ENCODE results near the gene ELL2. TPM values are rescaled to one million over a fixed set of nuclear protein-coding genes. Genes with fewer than 3 reads are reported as not detected.
A peak's percentile ranks its signal among the peaks of the same experiment; 100 is the strongest.
"Not testable (repeated sequence)": the region's sequence is repeated elsewhere in the genome, so short reads cannot be mapped to it uniquely, and the experiment has no call there.

The ELL2 gene
- polyA plus RNA-seq, 6 donors from 2014 or later, result 6.3 to 10.1 (median 8.3) TPM

- ATAC-seq (ENCODE audit: low read depth in 2 of 2), result no peak
- DNase-seq, result no peak
- Mint-ChIP-seq H3K9me3 (no peaks in the 10 kb centered on the region), H3K27me3 (peaks cover 17 to 39% (median 23%) of the 10 kb centered on the region in 3 donors), H3K27ac (peak overlapping the region in 1 of 6 donors; percentile 60), H3K4me1 (peaks cover 15 to 28% (median 20%) of the 10 kb centered on the region in 3 donors), H3K4me3 (no peak overlapping the region), H3K36me3 (no peaks in the 10 kb centered on the region)
Measured at GRCh38 chr5:95858023-95858461, 103.6 kb downstream of the ELL2 start.

- DNase-seq, result no peak
- peaks cover 14 to 26% (median 14%) of the 10 kb centered on the region in 3 donors for H3K4me1 Mint-ChIP-seq
- H3K36me3 Mint-ChIP-seq, result no peaks in the 10 kb centered on the region
- H3K27me3 Mint-ChIP-seq, result peaks cover 12 to 32% (median 16%) of the 10 kb centered on the region in 3 donors
- ATAC-seq (ENCODE audit: low read depth in 2 of 2), result no peak
- no peak overlapping the region for H3K4me3 Mint-ChIP-seq
- H3K27ac Mint-ChIP-seq, result peak overlapping the region in 5 of 6 donors; percentile 18 to 86 (median 73)
- no peaks in the 10 kb centered on the region for H3K9me3 Mint-ChIP-seq
Measured at GRCh38 chr5:95857185-95857945, 104.3 kb downstream of the ELL2 start.

- no peak for ATAC-seq (ENCODE audit: low read depth in 2 of 2)
- Mint-ChIP-seq H3K9me3 (no peaks in the 10 kb centered on the region), H3K4me1 (peaks cover 8 to 23% (median 9%) of the 10 kb centered on the region in 3 donors), H3K27me3 (peaks cover 7 to 25% (median 10%) of the 10 kb centered on the region in 3 donors), H3K27ac (no peak overlapping the region), H3K36me3 (no peaks in the 10 kb centered on the region), H3K4me3 (no peak overlapping the region)
- no peak for DNase-seq
Measured at GRCh38 chr5:95856501-95856981, 105.1 kb downstream of the ELL2 start.

- Mint-ChIP-seq H3K36me3 (no peaks in the 10 kb centered on the region), H3K27me3 (no peaks in the 10 kb centered on the region), H3K4me3 (no peak overlapping the region), H3K27ac (no peak overlapping the region), H3K9me3 (no peaks in the 10 kb centered on the region), H3K4me1 (peaks cover 0 to 4% (median 0%) of the 10 kb centered on the region in 3 donors)
- no peak for DNase-seq
- ATAC-seq (ENCODE audit: low read depth in 2 of 2), result no peak
Measured at GRCh38 chr5:95853490-95853889, 108.2 kb downstream of the ELL2 start.

- H3K4me3 Mint-ChIP-seq, result no peak overlapping the region
- H3K9me3 Mint-ChIP-seq, result no peaks in the 10 kb centered on the region
- DNase-seq, result no peak
- ATAC-seq (ENCODE audit: low read depth in 2 of 2), result no peak
- no peaks in the 10 kb centered on the region for H3K4me1 Mint-ChIP-seq
- no peak overlapping the region for H3K27ac Mint-ChIP-seq
- no peaks in the 10 kb centered on the region for H3K36me3 Mint-ChIP-seq
- H3K27me3 Mint-ChIP-seq, result no peaks in the 10 kb centered on the region
Measured at GRCh38 chr5:95852567-95852966, 109.1 kb downstream of the ELL2 start.

GRCh38 chr5:95851141-95851540 is 110.5 kb downstream of the ELL2 start:
- not testable (repeated sequence) for DNase-seq; H3K27me3 Mint-ChIP-seq; ATAC-seq (ENCODE audit: low read depth in 2 of 2); H3K9me3 Mint-ChIP-seq; H3K4me3 Mint-ChIP-seq; H3K27ac Mint-ChIP-seq; H3K36me3 Mint-ChIP-seq; H3K4me1 Mint-ChIP-seq

- Mint-ChIP-seq H3K27ac (no peak overlapping the region), H3K4me3 (no peak overlapping the region), H3K9me3 (no peaks in the 10 kb centered on the region), H3K27me3 (no peaks in the 10 kb centered on the region), H3K4me1 (no peaks in the 10 kb centered on the region), H3K36me3 (no peaks in the 10 kb centered on the region)
- ATAC-seq (ENCODE audit: low read depth in 2 of 2), result no peak
- no peak for DNase-seq
Measured at GRCh38 chr5:95850391-95850894, 111.2 kb downstream of the ELL2 start.

- H3K4me3 Mint-ChIP-seq, result no peak overlapping the region
- DNase-seq (no peak), ATAC-seq (ENCODE audit: low read depth in 2 of 2) (no peak)
- H3K36me3 Mint-ChIP-seq, result no peaks in the 10 kb centered on the region
- no peaks in the 10 kb centered on the region for H3K27me3 Mint-ChIP-seq
- H3K27ac Mint-ChIP-seq, result peak overlapping the region in 1 of 6 donors; percentile 21
- no peaks in the 10 kb centered on the region for H3K9me3 Mint-ChIP-seq
- no peaks in the 10 kb centered on the region for H3K4me1 Mint-ChIP-seq
Measured at GRCh38 chr5:95848701-95849100, 113.0 kb downstream of the ELL2 start.

GRCh38 chr5:95847261-95847592 is 114.4 kb downstream of the ELL2 start:
- ATAC-seq (ENCODE audit: low read depth in 2 of 2), result no peak
- no peaks in the 10 kb centered on the region for H3K9me3 Mint-ChIP-seq
- H3K4me3 Mint-ChIP-seq, result no peak overlapping the region
- H3K36me3 Mint-ChIP-seq, result no peaks in the 10 kb centered on the region
- H3K4me1 Mint-ChIP-seq, result peaks cover 11 to 14% (median 12%) of the 10 kb centered on the region in 3 donors
- no peaks in the 10 kb centered on the region for H3K27me3 Mint-ChIP-seq
- H3K27ac Mint-ChIP-seq, result no peak overlapping the region
- DNase-seq, result no peak

GRCh38 chr5:95846554-95847260 is 114.9 kb downstream of the ELL2 start:
- H3K4me3 Mint-ChIP-seq, result no peak overlapping the region
- no peaks in the 10 kb centered on the region for H3K27me3 Mint-ChIP-seq
- H3K27ac Mint-ChIP-seq, result no peak overlapping the region
- H3K36me3 Mint-ChIP-seq, result no peaks in the 10 kb centered on the region
- no peaks in the 10 kb centered on the region for H3K9me3 Mint-ChIP-seq
- peak; percentile 66 to 74 for ATAC-seq (ENCODE audit: low read depth in 2 of 2)
- peaks cover 11 to 14% (median 12%) of the 10 kb centered on the region in 3 donors for H3K4me1 Mint-ChIP-seq
- DNase-seq, result peak; percentile 62

- Mint-ChIP-seq H3K4me1 (peaks cover 20 to 25% (median 22%) of the 10 kb centered on the region in 3 donors), H3K36me3 (no peaks in the 10 kb centered on the region)
- no peak for ATAC-seq (ENCODE audit: low read depth in 2 of 2)
Measured at GRCh38 chr5:95845391-95845790, 116.3 kb downstream of the ELL2 start.

GRCh38 chr5:95843733-95844223 is 117.9 kb downstream of the ELL2 start:
- no peak for ATAC-seq (ENCODE audit: low read depth in 2 of 2)
- Mint-ChIP-seq H3K4me3 (no peak overlapping the region), H3K27ac (peak overlapping the region in 5 of 6 donors; percentile 51 to 93 (median 75)), H3K27me3 (no peaks in the 10 kb centered on the region), H3K9me3 (no peaks in the 10 kb centered on the region), H3K36me3 (no peaks in the 10 kb centered on the region), H3K4me1 (peaks cover 24 to 35% (median 35%) of the 10 kb centered on the region in 3 donors)
- no peak for DNase-seq

More at GRCh38 chr5:95845391-95845790, 116.3 kb downstream of the ELL2 start:
- Mint-ChIP-seq H3K27ac (peak overlapping the region in 2 of 6 donors; percentile 46 to 57), H3K27me3 (no peaks in the 10 kb centered on the region), H3K9me3 (no peaks in the 10 kb centered on the region), H3K4me3 (no peak overlapping the region)
- no peak for DNase-seq

GRCh38 chr5:95842854-95843544 is 118.7 kb downstream of the ELL2 start:
- peak overlapping the region in 4 of 8 donors; percentile 42 to 64 (median 54) for H3K4me3 Mint-ChIP-seq
- peak; percentile 53 for DNase-seq
- no peaks in the 10 kb centered on the region for H3K9me3 Mint-ChIP-seq
- peak overlapping the region; percentile 51 to 93 (median 70) for H3K27ac Mint-ChIP-seq
- H3K27me3 Mint-ChIP-seq, result no peaks in the 10 kb centered on the region
- H3K4me1 Mint-ChIP-seq, result peaks cover 24 to 38% (median 36%) of the 10 kb centered on the region in 3 donors
- H3K36me3 Mint-ChIP-seq, result no peaks in the 10 kb centered on the region
- peak; percentile 84 to 87 for ATAC-seq (ENCODE audit: low read depth in 2 of 2)
